Activated CD4-positive, alpha-beta T cell treated with anti-CD3 and anti-CD28 coated beads for 36 hours (primary cell): Measurements from ENCODE around the gene RPL34. TPM values are rescaled to one million over a fixed set of nuclear protein-coding genes. Genes with fewer than 3 reads are reported as not detected.

Experiments
- ATAC-seq: fragments of 200-7000 bp; cut with Tn5 transposase; one replicate; pipeline ENCODE4 v1.10.0; 2021; ENCODE audit warnings: mild to moderate bottlenecking, moderate library complexity
- CTCF ChIA-PET: fragments of 350-600 bp; sonication (Branson Sonifier 250); formaldehyde crosslinking; loops from one replicate; lab custom pipeline; 2021; ENCODE audit warnings: antibody characterized with exemption; lab: Charles Lee
- POLR2A ChIA-PET: fragments of 350-600 bp; sonication (Branson Sonifier 250); formaldehyde crosslinking; loops from one replicate; lab custom pipeline; 2021; ENCODE audit warnings: antibody characterized with exemption, inconsistent platforms; lab: Charles Lee
- DNase-seq: peaks from one replicate; pipeline ENCODE4 v3.0.0-alpha.2; 2020
- H3K27ac Mint-ChIP-seq: one replicate; pipeline ENCODE4 v1.8.0; 2021; ENCODE audit warnings: mixed read lengths
- H3K27me3 Mint-ChIP-seq: one replicate; pipeline ENCODE4 v1.8.0; 2021; ENCODE audit warnings: mixed read lengths
- H3K36me3 Mint-ChIP-seq: one replicate; pipeline ENCODE4 v1.8.0; 2021; ENCODE audit warnings: low read depth, mixed read lengths
- H3K4me1 Mint-ChIP-seq: one replicate; pipeline ENCODE4 v1.8.0; 2021; ENCODE audit warnings: mixed read lengths
- H3K4me3 Mint-ChIP-seq: one replicate; pipeline ENCODE4 v1.8.0; 2021; ENCODE audit warnings: mild to moderate bottlenecking, moderate library complexity, mixed read lengths
- H3K9me3 Mint-ChIP-seq: one replicate; pipeline ENCODE4 v1.8.0; 2021; ENCODE audit warnings: low read depth, mixed read lengths
- intact Hi-C, 2 experiments: fragments of 100-400 bp; cut with DNase I in 1 of 2; cut with micrococcal nuclease in 1 of 2; formaldehyde crosslinking; loops; one replicate each; pipeline versions ENCODE4 v1.14.2 to v1.15.1; 2022 to 2024; cut with DNase I, micrococcal nuclease
- total RNA-seq, 2 experiments: library from RNA; stranded (reverse); gene quantifications; one replicate each; pipeline ENCODE4 v1.2.3, GENCODE V29; 2021

Gene RPL34
- total RNA-seq, 2 experiments from 2014 or later, result 1,121 to 1,847 TPM

DNA sequence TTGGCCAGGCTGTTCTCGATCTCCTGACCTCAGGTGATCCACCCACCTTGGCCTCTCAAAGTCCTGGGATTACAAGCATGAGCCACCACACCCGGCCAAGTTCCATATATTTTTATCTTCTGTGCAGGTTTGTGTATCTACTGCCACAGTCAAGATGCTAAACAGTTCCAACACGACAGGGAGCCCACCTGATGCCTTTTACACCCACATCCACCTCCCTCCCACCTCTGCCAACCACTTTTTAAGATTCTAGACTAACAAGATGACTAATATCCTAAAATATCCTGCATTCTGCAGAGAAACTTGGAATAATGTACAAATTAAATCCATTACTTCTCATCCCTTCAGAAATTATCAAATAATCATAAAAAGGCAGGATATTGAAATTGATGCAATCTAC, 19.3 kb upstream of the RPL34 start:
- CTCF ChIA-PET, result no interaction called here
- POLR2A ChIA-PET, result no interaction called here
- ATAC-seq (no peak), DNase-seq (no peak)
- no peaks in the 10 kb centered on the region for H3K27me3 Mint-ChIP-seq
- H3K4me1 Mint-ChIP-seq, result peaks cover 16% of the 10 kb centered on the region
- peaks cover 1% of the 10 kb centered on the region for H3K9me3 Mint-ChIP-seq
- H3K36me3 Mint-ChIP-seq, result peaks cover 5% of the 10 kb centered on the region
- H3K27ac Mint-ChIP-seq, result peak overlapping the region; percentile 13
- intact Hi-C loops, result no loop called here
- no peak overlapping the region for H3K4me3 Mint-ChIP-seq

DNA sequence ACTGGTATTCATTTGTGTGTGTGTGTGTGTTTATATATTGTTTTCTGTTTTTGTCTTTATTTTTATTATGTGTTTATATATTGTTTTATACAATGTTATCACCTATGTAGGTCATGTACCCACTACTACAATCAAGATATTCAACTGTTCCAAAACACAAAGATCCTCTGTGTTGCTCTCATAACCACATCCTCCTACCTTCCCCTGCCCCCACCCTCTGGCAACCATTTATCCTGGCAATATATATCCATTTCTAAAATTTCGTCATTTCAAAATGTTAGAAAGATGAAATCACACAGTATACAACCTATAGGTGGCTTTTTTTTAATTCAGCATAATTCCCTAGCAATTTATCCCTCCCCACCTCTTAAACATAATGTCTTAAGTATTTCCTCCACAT, 18.8 kb upstream of the RPL34 start:
- ChIA-PET POLR2A (no interaction called here), CTCF (no interaction called here)
- DNase-seq, result peak; percentile 40
- Mint-ChIP-seq H3K27me3 (no peaks in the 10 kb centered on the region), H3K4me3 (no peak overlapping the region), H3K27ac (peak overlapping the region; percentile 13), H3K4me1 (peaks cover 16% of the 10 kb centered on the region), H3K9me3 (peaks cover 2% of the 10 kb centered on the region), H3K36me3 (peaks cover 5% of the 10 kb centered on the region)
- ATAC-seq, result peak; percentile 57
- intact Hi-C loops, result no loop called here

GRCh38 chr4:108602163-108602562, 18.2 kb upstream of the RPL34 start:
- H3K27me3 Mint-ChIP-seq, result no peaks in the 10 kb centered on the region
- intact Hi-C loops, result no loop called here
- H3K4me1 Mint-ChIP-seq, result peaks cover 16% of the 10 kb centered on the region
- H3K4me3 Mint-ChIP-seq, result no peak overlapping the region
- H3K9me3 Mint-ChIP-seq, result peaks cover 2% of the 10 kb centered on the region
- H3K27ac Mint-ChIP-seq, result no peak overlapping the region
- ATAC-seq (no peak), DNase-seq (no peak)
- CTCF ChIA-PET, result no interaction called here
- peaks cover 7% of the 10 kb centered on the region for H3K36me3 Mint-ChIP-seq
- POLR2A ChIA-PET, result no interaction called here

GRCh38 chr4:108607079-108607815, 13.1 kb upstream of the RPL34 start:
- CTCF ChIA-PET, result interaction anchor here (0.5 to 0.8 kb wide), 3 partner anchors 12 to 588 kb away, joined by 3 read pairs; no protein-coding TSS in a partner anchor
- intact Hi-C loops, result no loop called here
- Mint-ChIP-seq H3K36me3 (peaks cover 9% of the 10 kb centered on the region), H3K4me1 (peaks cover 10% of the 10 kb centered on the region), H3K27ac (peak overlapping the region; percentile 49), H3K27me3 (no peaks in the 10 kb centered on the region), H3K9me3 (peaks cover 2% of the 10 kb centered on the region), H3K4me3 (no peak overlapping the region)
- POLR2A ChIA-PET, result no interaction called here
- no peak for ATAC-seq
- DNase-seq, result no peak

DNA sequence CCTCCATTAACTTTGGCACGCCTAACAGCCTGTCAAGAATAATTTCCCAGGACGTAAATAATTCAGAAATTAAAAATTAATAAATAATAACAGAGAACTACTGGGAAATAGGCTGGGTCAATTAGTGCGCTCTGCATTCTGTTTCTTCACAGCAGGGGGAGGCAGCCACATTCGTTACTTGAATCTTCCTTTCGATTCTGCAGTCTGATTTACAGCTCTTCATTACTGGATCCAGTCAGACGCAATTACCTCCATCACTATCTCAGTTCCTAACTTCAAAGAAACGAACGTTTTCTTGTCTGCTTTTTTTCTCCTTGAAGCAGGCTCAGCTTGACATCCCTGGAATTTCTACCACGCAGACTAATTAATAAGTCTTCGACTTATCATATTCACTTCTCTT, 9.0 kb upstream of the RPL34 start:
- DNase-seq, result no peak
- intact Hi-C loops, result no loop called here
- H3K4me3 Mint-ChIP-seq, result no peak overlapping the region
- CTCF ChIA-PET, result interaction anchor here (0.7 to 1.4 kb wide), 2 partner anchors 8 to 13 kb away, joined by 3 to 4 read pairs; no protein-coding TSS in a partner anchor
- H3K4me1 Mint-ChIP-seq, result peaks cover 11% of the 10 kb centered on the region
- H3K27ac Mint-ChIP-seq, result no peak overlapping the region
- H3K27me3 Mint-ChIP-seq, result no peaks in the 10 kb centered on the region
- peaks cover 2% of the 10 kb centered on the region for H3K9me3 Mint-ChIP-seq
- POLR2A ChIA-PET, result no interaction called here
- ATAC-seq, result no peak
- H3K36me3 Mint-ChIP-seq, result peaks cover 22% of the 10 kb centered on the region

DNA sequence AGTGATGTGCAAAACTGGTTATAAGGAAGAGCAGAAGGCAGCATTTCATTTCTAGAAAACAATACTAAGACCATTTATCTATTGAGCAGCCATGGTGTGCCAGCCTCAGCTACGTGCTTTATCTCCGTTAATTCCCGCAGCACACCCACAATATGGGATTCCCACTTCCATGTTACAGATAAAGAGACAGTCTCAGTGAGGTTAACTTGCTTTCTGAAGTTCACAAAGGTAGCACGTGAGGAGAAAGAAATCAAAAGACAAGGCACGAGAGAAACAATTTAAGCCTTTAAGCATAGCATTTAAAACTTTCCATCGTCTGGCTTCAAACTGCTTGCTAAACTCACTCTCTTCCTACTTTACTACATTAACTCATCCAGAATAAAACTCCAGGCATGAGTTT, 8.0 kb upstream of the RPL34 start:
- peak overlapping the region; percentile 51 for H3K27ac Mint-ChIP-seq

GRCh38 chr4:108619372-108620100, 840 bp upstream of the RPL34 start:
- peak; percentile 74 for DNase-seq
- CTCF ChIA-PET, result interaction anchor here (0.6 to 1.5 kb wide), 9 partner anchors 8 to 813 kb away, joined by 3 to 5 read pairs (median 3); no protein-coding TSS in a partner anchor
- Mint-ChIP-seq H3K4me3 (peak overlapping the region; percentile 90), H3K36me3 (peaks cover 71% of the 10 kb centered on the region), H3K9me3 (peaks cover 2% of the 10 kb centered on the region), H3K27me3 (no peaks in the 10 kb centered on the region), H3K27ac (peak overlapping the region; percentile 98), H3K4me1 (peaks cover 41% of the 10 kb centered on the region)
- POLR2A ChIA-PET, result interaction anchor here (1.0 kb wide), 1 partner anchor 31 kb away, joined by 7 read pairs; the partner anchor contains the start of gene OSTC
- intact Hi-C loops, result loop anchor here (1.0 to 5.0 kb wide), 10 partner anchors 31 to 1196 kb away; partner anchors contain the start of genes HADH (in 2 of the 2), OSTC (in 2 of the 2), PAPSS1 (in 2 of the 2) and GAR1 (in 1 of the 2)
- peak; percentile 54 for ATAC-seq

More for the DNA sequence above, 8.0 kb upstream of the RPL34 start:
- peak overlapping the region; percentile 26 for H3K4me3 Mint-ChIP-seq
- CTCF ChIA-PET, result no interaction called here
- POLR2A ChIA-PET, result no interaction called here
- DNase-seq (no peak), ATAC-seq (no peak)
- peaks cover 26% of the 10 kb centered on the region for H3K36me3 Mint-ChIP-seq
- H3K4me1 Mint-ChIP-seq, result peaks cover 11% of the 10 kb centered on the region
- no peaks in the 10 kb centered on the region for H3K27me3 Mint-ChIP-seq
- peaks cover 2% of the 10 kb centered on the region for H3K9me3 Mint-ChIP-seq
- intact Hi-C loops, result no loop called here

DNA sequence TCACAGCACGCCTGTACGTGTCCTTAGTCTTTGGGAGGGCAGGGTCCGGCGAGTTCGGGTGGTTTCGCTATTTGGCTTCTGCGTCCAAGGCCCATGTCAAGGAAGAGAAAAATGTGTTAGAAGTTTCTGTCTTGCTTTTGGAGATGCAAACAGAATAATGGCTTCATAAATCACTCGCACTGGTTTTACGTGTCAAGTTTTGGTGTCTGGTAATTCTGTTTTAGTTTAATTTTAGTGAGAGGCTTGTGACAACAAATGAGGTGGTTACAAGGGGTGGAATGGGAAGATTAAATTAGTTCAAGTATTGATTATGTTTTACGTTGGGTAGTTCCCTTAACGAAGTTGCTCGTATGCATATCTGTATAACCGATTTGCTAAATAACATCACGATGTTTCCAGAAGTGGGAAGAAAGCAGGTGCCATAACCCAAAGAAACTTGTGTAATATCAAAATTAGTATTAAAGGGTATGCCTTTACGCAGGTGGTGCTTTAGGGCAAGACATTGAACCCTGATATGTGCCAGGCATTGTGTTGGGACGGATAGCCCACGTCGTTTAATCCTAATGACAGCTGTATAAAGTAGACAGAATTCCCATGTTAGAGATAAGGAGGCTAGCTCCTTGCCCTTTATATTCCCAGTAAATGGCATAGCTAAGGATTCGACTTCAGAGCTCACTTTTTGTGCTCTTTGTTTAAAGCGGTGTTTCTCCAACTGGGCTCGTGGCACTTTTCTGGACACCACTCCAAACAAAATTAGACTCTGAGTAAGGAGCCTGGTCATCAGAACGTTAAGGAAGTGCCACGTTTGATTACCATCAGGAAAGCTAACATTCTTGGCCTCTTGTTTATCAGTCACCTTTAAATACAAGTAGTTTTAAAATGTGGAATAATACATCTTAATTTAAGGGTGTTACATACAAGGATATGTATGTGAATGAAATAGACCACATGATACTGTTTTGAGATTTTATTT, 843 bp downstream of the RPL34 start:
- POLR2A ChIA-PET, result interaction anchor here (0.6 to 1.2 kb wide), 2 partner anchors 22 to 29 kb away, joined by 3 to 4 read pairs; partner anchors contain the start of gene OSTC
- Mint-ChIP-seq H3K4me1 (peaks cover 52% of the 10 kb centered on the region), H3K9me3 (no peaks in the 10 kb centered on the region), H3K27me3 (no peaks in the 10 kb centered on the region), H3K36me3 (peaks cover 77% of the 10 kb centered on the region), H3K27ac (peak overlapping the region; percentile 98), H3K4me3 (peak overlapping the region; percentile 90)
- DNase-seq (no peak), ATAC-seq (peak; percentile 3)
- intact Hi-C loops, result loop anchor here (1.0 to 5.0 kb wide), 9 partner anchors 29 to 1194 kb away; partner anchors contain the start of genes HADH (in 2 of the 2), OSTC (in 2 of the 2), PAPSS1 (in 2 of the 2) and GAR1 (in 1 of the 2)
- CTCF ChIA-PET, result interaction anchor here (1.0 to 1.1 kb wide), 3 partner anchors 16 to 591 kb away, joined by 3 to 4 read pairs (median 3); partner anchors contain the start of gene OSTC

DNA sequence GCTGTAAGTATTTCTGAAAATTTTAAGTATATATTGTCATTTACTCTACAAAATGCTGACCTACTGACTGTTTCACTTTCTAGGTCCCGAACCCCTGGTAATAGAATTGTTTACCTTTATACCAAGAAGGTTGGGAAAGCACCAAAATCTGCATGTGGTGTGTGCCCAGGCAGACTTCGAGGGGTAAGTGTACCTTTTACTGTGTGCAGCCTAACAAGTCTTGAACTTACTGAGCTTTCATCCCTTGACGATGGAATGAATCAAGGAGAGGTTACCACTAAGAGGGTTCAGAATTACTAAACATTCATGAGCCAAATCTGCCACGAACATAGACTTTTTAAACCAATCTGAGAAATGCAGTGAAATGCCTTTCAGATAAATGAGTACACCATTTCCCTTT, 1.6 kb downstream of the RPL34 start:
- DNase-seq (peak; percentile 48), ATAC-seq (peak; percentile 47)
- Mint-ChIP-seq H3K9me3 (no peaks in the 10 kb centered on the region), H3K4me1 (peaks cover 56% of the 10 kb centered on the region), H3K27me3 (no peaks in the 10 kb centered on the region), H3K36me3 (peaks cover 77% of the 10 kb centered on the region), H3K4me3 (peak overlapping the region; percentile 90), H3K27ac (peak overlapping the region; percentile 87)
- intact Hi-C loops, result loop anchor here in 1 of 2 experiments (5.0 kb wide), 2 partner anchors 455 to 585 kb away; partner anchors contain the start of gene LEF1
- CTCF ChIA-PET, result interaction anchor here (1.1 kb wide), 2 partner anchors 15 to 28 kb away, joined by 3 read pairs; partner anchors contain the start of gene OSTC
- POLR2A ChIA-PET, result interaction anchor here (0.7 to 1.2 kb wide), 3 partner anchors 8 to 592 kb away, joined by 3 to 4 read pairs (median 3); partner anchors contain the start of gene OSTC

DNA sequence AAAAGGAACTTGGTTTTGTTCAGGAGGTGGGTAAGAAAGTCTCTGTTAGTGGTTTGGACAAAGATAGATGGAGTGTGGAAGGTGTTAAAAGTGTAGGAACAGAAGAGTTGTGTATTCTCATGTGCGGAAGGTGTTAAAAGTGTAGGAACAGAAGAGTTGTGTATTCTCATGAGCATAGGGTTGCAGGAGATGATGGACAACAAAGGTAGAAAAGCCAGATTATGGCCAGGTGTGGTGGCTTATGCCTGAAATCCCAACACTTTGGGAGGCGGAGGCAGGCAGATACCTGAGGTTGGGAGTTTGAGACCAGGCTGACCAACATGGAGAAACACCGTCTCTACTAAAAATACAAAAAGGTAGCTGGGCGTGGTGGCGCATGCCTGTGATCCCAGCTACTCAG, 2.5 kb downstream of the RPL34 start:
- ATAC-seq (no peak), DNase-seq (no peak)
- CTCF ChIA-PET, result interaction anchor here (0.8 kb wide), 1 partner anchor 593 kb away, joined by 6 read pairs; no protein-coding TSS in a partner anchor
- peaks cover 54% of the 10 kb centered on the region for H3K4me1 Mint-ChIP-seq
- H3K36me3 Mint-ChIP-seq, result peaks cover 72% of the 10 kb centered on the region
- peak overlapping the region; percentile 90 for H3K4me3 Mint-ChIP-seq
- no peaks in the 10 kb centered on the region for H3K9me3 Mint-ChIP-seq
- H3K27ac Mint-ChIP-seq, result peak overlapping the region; percentile 87
- no peaks in the 10 kb centered on the region for H3K27me3 Mint-ChIP-seq
- intact Hi-C loops, result loop anchor here (1.0 to 5.0 kb wide), 3 partner anchors 9 to 586 kb away; partner anchors contain the start of gene LEF1 (in 1 of the 2)
- POLR2A ChIA-PET, result interaction anchor here (0.6 to 1.2 kb wide), 3 partner anchors 40 to 884 kb away, joined by 3 read pairs; no protein-coding TSS in a partner anchor
